K562 (cell line): Measurements from ENCODE around the gene PPP1R10. TPM values are rescaled to one million over a fixed set of nuclear protein-coding genes. Genes with fewer than 3 reads are reported as not detected.

Experiments
- C11orf30 ChIP-seq: fragments of 450-650 bp; IDR thresholded peaks from 2 replicates; pipeline ENCODE4 v1.6.1; 2016; ENCODE audit warnings: low read depth, mild to moderate bottlenecking
- ZNF766 ChIP-seq: fragments of 200-800 bp; sonication (Bioruptor generic); conservative IDR thresholded peaks from 2 replicates; pipeline ENCODE4 v1.6.1; 2016; ENCODE audit warnings: missing genetic modification characterization, missing compliant biosample characterization
- polyA plus RNA-seq, 8 experiments: library from polyadenylated mRNA; depleted of rRNA in 4 of 8; stranded (reverse) in 5 of 8; unstranded in 3 of 8; fragments of >200 nt; fragmentation: Nextera tagmentation in 2 of 8; fragmentation: Illumina TruSeq in 1 of 8; extraction: Ambion mirVana in 2 of 8; extraction: Trizol in 1 of 8; gene quantifications; 2 replicates each; pipeline versions ENCODE4 v1.2.1 to v1.2.3, GENCODE V29; 2011 to 2014; ENCODE audit warnings: inconsistent platforms in 1 of 8, missing spikeins in 1 of 8
- total RNA-seq, 7 experiments: library from RNA; depleted of rRNA in 6 of 7; stranded (reverse); fragments of >200 nt in 6 of 7; fragmentation: Illumina TruSeq in 2 of 7; extraction: Trizol in 2 of 7; gene quantifications; 2 replicates each; pipeline versions ENCODE4 v1.2.1 to v1.2.3, GENCODE V29; 2011 to 2021; ENCODE audit warnings: low replicate concordance in 1 of 7
- TF ChIP-seq, protein P1 (sequence below), 2 experiments: fragments of 450-650 bp; IDR thresholded peaks; 2 replicates each; pipeline ENCODE4 v1.6.1; 2016; ENCODE audit warnings: mild to moderate bottlenecking in 2 of 2, borderline replicate concordance in 1 of 2, low read depth in 1 of 2, moderate library complexity in 1 of 2
- TF ChIP-seq, protein P2 (sequence below): sonication (generic); formaldehyde crosslinking; IDR thresholded peaks from 2 replicates; pipeline ENCODE4 v1.8.0; 2022; ENCODE audit warnings: missing genetic modification reagents, mild to moderate bottlenecking, borderline replicate concordance
- TF ChIP-seq, protein P3 (sequence below), 2 experiments: fragments of 450-650 bp in 1 of 2; sonication (generic) in 1 of 2; formaldehyde crosslinking in 1 of 2; IDR thresholded peaks; 2 replicates each; pipeline versions ENCODE4 v1.7.1 to v1.9.0; 2016 to 2022; ENCODE audit warnings: inconsistent platforms in 1 of 2, mild to moderate bottlenecking in 1 of 2, missing genetic modification reagents in 1 of 2

PPP1R10 gene
- total and polyA plus RNA-seq, 9 of the 15 experiments (the other 6 are each of a cell fraction or from before 2014, with no cell fraction given): 14.1 to 65.5 (median 32.6) TPM

DNA sequence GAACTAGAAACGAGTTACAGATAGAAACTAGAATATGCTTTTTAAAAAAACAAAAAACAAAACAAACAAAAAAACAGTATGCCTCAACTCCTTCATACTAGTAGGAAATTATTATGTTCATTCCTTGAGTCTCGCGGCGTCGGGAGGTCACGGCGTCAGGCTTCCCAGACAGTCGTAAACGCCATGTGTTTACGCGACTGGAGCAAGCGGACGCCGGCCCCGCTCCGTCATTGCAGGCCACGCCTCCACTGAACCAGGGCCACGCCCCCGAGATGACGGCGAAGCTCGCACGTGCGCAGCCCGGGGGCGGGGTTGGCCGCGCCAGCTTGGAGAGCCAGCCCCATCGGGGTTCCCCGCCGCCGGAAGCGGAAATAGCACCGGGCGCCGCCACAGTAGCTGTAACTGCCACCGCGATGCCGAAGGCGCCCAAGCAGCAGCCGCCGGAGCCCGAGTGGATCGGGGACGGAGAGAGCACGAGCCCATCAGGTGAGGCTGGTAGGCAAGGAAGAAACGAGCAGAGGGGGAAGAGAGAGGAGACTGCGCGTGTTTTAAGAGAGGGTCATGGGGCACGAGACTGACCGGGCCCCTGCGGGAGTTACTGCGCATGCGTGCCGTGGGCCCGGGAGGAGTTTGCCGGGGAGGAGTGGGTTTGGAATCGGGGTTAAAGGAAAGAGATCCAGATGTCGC lies 45.8 kb downstream of the PPP1R10 start, which contains the start of gene ABCF1 (continued):
- TF ChIP-seq, protein P1, sequence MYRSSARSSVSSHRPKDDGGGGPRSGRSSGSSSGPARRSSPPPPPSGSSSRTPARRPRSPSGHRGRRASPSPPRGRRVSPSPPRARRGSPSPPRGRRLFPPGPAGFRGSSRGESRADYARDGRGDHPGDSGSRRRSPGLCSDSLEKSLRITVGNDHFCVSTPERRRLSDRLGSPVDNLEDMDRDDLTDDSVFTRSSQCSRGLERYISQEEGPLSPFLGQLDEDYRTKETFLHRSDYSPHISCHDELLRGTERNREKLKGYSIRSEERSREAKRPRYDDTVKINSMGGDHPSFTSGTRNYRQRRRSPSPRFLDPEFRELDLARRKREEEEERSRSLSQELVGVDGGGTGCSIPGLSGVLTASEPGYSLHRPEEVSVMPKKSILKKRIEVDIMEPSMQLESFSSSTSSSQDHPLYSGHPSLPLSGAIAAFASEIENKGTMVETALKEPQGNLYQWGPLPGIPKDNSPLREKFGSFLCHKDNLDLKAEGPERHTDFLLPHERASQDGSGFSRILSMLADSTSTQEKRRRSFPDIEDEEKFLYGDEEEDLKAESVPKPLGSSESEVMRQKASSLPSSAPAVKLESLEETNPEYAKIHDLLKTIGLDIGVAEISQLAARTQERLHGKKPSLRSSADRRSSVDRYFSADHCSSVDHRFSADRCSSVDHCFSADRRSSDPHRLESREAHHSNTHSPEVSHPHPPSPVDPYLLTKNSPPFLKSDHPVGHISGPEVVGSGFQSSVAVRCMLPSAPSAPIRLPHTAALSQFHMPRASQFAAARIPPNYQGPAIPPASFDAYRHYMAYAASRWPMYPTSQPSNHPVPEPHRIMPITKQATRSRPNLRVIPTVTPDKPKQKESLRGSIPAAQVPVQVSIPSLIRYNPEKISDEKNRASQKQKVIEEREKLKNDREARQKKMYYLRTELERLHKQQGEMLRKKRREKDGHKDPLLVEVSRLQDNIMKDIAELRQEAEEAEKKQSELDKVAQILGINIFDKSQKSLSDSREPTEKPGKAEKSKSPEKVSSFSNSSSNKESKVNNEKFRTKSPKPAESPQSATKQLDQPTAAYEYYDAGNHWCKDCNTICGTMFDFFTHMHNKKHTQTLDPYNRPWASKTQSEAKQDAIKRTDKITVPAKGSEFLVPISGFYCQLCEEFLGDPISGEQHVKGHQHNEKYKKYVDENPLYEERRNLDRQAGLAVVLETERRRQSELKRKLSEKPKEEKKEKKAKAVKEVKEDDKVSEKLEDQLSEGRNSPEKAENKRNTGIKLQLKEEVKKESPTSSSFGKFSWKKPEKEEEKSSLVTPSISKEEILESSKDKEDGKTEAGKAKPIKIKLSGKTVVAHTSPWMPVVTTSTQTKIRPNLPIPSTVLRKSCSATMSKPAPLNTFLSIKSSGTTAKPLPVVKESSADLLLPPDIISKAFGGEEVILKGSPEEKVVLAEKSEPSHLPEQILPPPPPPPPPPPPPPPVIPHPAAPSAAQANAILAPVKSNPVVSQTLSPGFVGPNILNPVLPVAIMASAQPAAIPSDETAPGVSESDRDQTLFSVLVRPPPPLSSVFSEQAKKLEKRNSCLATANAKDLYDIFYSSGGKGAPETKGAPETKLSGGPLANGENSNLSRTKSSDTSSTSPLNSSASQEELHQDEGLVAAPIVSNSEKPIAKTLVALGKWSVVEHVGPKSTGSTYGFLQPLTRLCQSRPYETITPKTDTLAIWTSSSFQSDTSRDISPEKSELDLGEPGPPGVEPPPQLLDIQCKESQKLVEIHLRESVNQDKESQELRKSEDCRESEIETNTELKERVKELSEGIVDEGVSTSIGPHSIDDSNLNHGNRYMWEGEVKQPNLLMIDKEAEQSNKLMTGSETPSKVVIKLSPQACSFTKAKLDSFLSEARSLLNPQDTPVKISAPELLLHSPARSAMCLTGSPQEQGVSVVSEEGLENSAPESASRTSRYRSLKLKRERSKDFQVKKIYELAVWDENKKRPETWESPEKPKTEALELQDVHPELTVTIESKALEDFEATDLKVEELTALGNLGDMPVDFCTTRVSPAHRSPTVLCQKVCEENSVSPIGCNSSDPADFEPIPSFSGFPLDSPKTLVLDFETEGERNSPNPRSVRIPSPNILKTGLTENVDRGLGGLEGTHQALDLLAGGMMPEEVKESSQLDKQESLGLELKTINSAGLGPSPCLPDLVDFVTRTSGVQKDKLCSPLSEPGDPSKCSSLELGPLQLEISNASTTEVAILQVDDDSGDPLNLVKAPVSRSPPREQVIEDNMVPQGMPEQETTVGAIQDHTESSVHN (IDR thresholded peaks at IDR 0.05; ENCODE audit: borderline replicate concordance in 1 of 2, low read depth in 1 of 2): peak in 1 of 2 experiments; percentile 84; a peak in 2 of 4 replicates
- TF ChIP-seq, protein P2, sequence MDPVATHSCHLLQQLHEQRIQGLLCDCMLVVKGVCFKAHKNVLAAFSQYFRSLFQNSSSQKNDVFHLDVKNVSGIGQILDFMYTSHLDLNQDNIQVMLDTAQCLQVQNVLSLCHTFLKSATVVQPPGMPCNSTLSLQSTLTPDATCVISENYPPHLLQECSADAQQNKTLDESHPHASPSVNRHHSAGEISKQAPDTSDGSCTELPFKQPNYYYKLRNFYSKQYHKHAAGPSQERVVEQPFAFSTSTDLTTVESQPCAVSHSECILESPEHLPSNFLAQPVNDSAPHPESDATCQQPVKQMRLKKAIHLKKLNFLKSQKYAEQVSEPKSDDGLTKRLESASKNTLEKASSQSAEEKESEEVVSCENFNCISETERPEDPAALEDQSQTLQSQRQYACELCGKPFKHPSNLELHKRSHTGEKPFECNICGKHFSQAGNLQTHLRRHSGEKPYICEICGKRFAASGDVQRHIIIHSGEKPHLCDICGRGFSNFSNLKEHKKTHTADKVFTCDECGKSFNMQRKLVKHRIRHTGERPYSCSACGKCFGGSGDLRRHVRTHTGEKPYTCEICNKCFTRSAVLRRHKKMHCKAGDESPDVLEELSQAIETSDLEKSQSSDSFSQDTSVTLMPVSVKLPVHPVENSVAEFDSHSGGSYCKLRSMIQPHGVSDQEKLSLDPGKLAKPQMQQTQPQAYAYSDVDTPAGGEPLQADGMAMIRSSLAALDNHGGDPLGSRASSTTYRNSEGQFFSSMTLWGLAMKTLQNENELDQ: no peak
- TF ChIP-seq C11orf30 (peak; percentile 85), ZNF766 (CRISPR knock-in tag) (no peak)
- TF ChIP-seq, protein P3, sequence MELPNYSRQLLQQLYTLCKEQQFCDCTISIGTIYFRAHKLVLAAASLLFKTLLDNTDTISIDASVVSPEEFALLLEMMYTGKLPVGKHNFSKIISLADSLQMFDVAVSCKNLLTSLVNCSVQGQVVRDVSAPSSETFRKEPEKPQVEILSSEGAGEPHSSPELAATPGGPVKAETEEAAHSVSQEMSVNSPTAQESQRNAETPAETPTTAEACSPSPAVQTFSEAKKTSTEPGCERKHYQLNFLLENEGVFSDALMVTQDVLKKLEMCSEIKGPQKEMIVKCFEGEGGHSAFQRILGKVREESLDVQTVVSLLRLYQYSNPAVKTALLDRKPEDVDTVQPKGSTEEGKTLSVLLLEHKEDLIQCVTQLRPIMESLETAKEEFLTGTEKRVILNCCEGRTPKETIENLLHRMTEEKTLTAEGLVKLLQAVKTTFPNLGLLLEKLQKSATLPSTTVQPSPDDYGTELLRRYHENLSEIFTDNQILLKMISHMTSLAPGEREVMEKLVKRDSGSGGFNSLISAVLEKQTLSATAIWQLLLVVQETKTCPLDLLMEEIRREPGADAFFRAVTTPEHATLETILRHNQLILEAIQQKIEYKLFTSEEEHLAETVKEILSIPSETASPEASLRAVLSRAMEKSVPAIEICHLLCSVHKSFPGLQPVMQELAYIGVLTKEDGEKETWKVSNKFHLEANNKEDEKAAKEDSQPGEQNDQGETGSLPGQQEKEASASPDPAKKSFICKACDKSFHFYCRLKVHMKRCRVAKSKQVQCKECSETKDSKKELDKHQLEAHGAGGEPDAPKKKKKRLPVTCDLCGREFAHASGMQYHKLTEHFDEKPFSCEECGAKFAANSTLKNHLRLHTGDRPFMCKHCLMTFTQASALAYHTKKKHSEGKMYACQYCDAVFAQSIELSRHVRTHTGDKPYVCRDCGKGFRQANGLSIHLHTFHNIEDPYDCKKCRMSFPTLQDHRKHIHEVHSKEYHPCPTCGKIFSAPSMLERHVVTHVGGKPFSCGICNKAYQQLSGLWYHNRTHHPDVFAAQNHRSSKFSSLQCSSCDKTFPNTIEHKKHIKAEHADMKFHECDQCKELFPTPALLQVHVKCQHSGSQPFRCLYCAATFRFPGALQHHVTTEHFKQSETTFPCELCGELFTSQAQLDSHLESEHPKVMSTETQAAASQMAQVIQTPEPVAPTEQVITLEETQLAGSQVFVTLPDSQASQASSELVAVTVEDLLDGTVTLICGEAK (IDR thresholded peaks at IDR 0.05): peak; percentile 99
- TF ChIP-seq, protein P3 (CRISPR knock-in tag; IDR thresholded peaks at IDR 0.05): no peak
